ENCODE measurements around the gene LRRC36.

Gene LRRC36

DNA sequence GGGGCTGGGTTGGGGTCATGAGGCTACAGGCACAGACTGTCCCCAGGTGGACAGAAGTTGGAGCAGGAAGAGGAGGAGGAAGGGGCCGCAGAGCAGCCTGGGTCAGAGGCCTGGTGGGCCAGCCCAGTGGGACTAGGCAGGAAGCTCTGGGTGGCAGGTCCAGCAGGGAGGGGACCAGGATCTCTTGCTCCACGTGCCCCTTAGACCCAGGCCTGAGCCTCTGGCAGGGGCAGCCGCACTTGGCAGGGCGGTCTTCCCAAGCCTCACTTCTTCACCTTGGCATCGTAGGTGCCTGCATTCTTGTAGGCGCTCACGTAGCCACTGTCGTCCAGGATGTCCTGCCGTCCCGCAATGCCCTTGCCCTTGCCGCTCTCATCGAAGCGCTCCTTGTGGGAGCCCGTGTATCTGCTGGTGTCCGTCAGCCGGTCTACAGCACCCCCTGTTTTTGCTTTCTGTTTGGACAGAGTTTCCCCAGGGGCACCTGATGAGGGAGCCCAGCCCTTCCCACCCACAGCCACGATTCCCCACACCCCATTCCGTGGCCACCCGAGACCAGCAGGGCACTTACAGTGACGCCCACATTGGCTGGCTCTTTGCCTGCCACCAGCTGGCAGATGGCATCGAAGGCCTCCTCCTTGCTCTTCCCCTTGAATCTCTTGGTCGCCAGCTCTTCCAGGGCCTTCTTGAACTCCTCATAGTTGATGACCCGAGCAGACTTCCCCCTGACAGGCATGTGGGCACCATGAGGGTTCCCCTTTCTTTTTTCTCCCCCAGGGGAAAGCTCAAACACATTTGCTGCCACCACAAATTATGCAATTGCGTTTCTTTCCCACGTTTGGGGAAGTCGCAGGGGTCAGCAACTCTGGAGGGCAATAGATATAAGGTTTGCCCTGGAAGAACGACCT is 63.5 kb downstream of the LRRC36 start:
- H3K4me1 ChIP-seq (ENCODE audit: control insufficient read depth in 2 of 2, insufficient read depth in 2 of 2, low read length in 2 of 2): peaks cover 28 to 32% of the 10 kb centered on the region in 2 donors
- H3K9me3 ChIP-seq (ENCODE audit: control insufficient read depth in 2 of 2, low read length in 2 of 2): no peaks in the 10 kb centered on the region
- H3K27me3 ChIP-seq (ENCODE audit: control insufficient read depth in 2 of 2, insufficient read depth in 2 of 2, low read length in 2 of 2): no peaks in the 10 kb centered on the region
- H3K4me3 ChIP-seq (ENCODE audit: low read length in 2 of 2): no peak overlapping the region
- H3K36me3 ChIP-seq (ENCODE audit: control insufficient read depth in 2 of 2, insufficient read depth in 2 of 2, low read length in 2 of 2): no peaks in the 10 kb centered on the region
- H3K27ac ChIP-seq (ENCODE audit: low read depth in 2 of 2, low read length in 2 of 2): no peak overlapping the region
- H3K9ac ChIP-seq (ENCODE audit: low read depth in 1 of 2, low read length in 2 of 2): no peak overlapping the region

- H3K4me1 ChIP-seq (ENCODE audit: control insufficient read depth in 2 of 2, insufficient read depth in 2 of 2, low read length in 2 of 2): peaks cover 35 to 40% of the 10 kb centered on the region in 2 donors
- no peak overlapping the region for H3K27ac ChIP-seq (ENCODE audit: low read depth in 2 of 2, low read length in 2 of 2)
- no peaks in the 10 kb centered on the region for H3K9me3 ChIP-seq (ENCODE audit: control insufficient read depth in 2 of 2, low read length in 2 of 2)
- H3K36me3 ChIP-seq (ENCODE audit: control insufficient read depth in 2 of 2, insufficient read depth in 2 of 2, low read length in 2 of 2): no peaks in the 10 kb centered on the region
- H3K27me3 ChIP-seq (ENCODE audit: control insufficient read depth in 2 of 2, insufficient read depth in 2 of 2, low read length in 2 of 2): no peaks in the 10 kb centered on the region
- H3K4me3 ChIP-seq (ENCODE audit: low read length in 2 of 2): no peak overlapping the region
- no peak overlapping the region for H3K9ac ChIP-seq (ENCODE audit: low read depth in 1 of 2, low read length in 2 of 2)
These were observed 64.3 kb downstream of the LRRC36 start for GRCh38 chr16:67390816-67391423.

GRCh38 chr16:67391424-67392300 is 65.0 kb downstream of the LRRC36 start:
- H3K27ac ChIP-seq (ENCODE audit: low read depth in 2 of 2, low read length in 2 of 2): peak overlapping the region in 1 of 2 donors; percentile 16
- peaks cover 43 to 45% of the 10 kb centered on the region in 2 donors for H3K4me1 ChIP-seq (ENCODE audit: control insufficient read depth in 2 of 2, insufficient read depth in 2 of 2, low read length in 2 of 2)
- H3K36me3 ChIP-seq (ENCODE audit: control insufficient read depth in 2 of 2, insufficient read depth in 2 of 2, low read length in 2 of 2): no peaks in the 10 kb centered on the region

GRCh38 chr16:67392301-67393059 is 65.9 kb downstream of the LRRC36 start:
- Histone ChIP-seq H3K9ac (ENCODE audit: low read depth in 1 of 2, low read length in 2 of 2) (peak overlapping the region; percentile 61 to 65), H3K4me1 (ENCODE audit: control insufficient read depth in 2 of 2, insufficient read depth in 2 of 2, low read length in 2 of 2) (peaks cover 48 to 49% of the 10 kb centered on the region in 2 donors), H3K27me3 (ENCODE audit: control insufficient read depth in 2 of 2, insufficient read depth in 2 of 2, low read length in 2 of 2) (no peaks in the 10 kb centered on the region), H3K36me3 (ENCODE audit: control insufficient read depth in 2 of 2, insufficient read depth in 2 of 2, low read length in 2 of 2) (no peaks in the 10 kb centered on the region), H3K9me3 (ENCODE audit: control insufficient read depth in 2 of 2, low read length in 2 of 2) (no peaks in the 10 kb centered on the region), H3K4me3 (ENCODE audit: low read length in 2 of 2) (peak overlapping the region; percentile 65), H3K27ac (ENCODE audit: low read depth in 2 of 2, low read length in 2 of 2) (peak overlapping the region; percentile 59 to 63)

More at GRCh38 chr16:67391424-67392300, 65.0 kb downstream of the LRRC36 start:
- H3K4me3 ChIP-seq (ENCODE audit: low read length in 2 of 2): peak overlapping the region in 1 of 2 donors; percentile 13
- H3K27me3 ChIP-seq (ENCODE audit: control insufficient read depth in 2 of 2, insufficient read depth in 2 of 2, low read length in 2 of 2): no peaks in the 10 kb centered on the region
- no peak overlapping the region for H3K9ac ChIP-seq (ENCODE audit: low read depth in 1 of 2, low read length in 2 of 2)
- H3K9me3 ChIP-seq (ENCODE audit: control insufficient read depth in 2 of 2, low read length in 2 of 2): no peaks in the 10 kb centered on the region

DNA sequence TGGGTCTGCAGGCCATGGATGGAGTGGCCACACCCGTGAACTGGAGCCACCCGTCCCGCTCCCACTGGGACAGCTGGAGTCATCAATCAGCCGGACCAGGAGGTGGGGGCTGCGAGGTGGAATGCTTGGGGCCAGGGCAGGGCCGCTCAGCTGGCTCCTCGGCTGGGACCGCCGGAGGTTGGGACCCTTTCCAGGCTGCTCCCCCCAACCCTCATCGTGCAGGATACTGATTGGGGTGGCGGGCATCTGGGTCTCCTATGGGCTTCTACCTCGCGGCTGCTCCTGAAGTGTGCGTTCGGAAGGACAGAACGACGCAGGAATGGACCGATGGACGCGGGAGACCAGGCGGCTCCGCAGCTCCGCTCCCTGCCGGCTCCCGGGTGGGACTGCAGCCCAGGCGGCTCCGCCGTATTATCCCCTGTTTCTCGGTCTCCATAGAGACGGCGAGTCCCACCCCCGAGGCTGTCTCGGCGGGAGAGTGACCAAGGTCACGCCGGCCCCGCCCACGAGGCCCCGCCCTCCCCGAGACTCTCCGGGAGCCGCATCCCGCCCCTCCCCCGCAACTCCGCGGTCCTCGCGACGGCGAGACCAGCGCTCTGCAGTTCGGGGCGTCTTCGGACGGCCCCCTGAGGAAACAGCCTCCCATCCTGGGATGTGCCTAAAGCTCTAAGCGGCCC is 66.6 kb downstream of the LRRC36 start, which contains the start of gene TPPP3:
TPPP3 (minus strand) TSS at position 388 of the 677 bp plus-strand sequence. CDS start 2,387 bp downstream, outside the sequence.
- H3K27me3 ChIP-seq (ENCODE audit: control insufficient read depth in 2 of 2, insufficient read depth in 2 of 2, low read length in 2 of 2): no peaks in the 10 kb centered on the region
- H3K4me1 ChIP-seq (ENCODE audit: control insufficient read depth in 2 of 2, insufficient read depth in 2 of 2, low read length in 2 of 2): peaks cover 48 to 49% of the 10 kb centered on the region in 2 donors
- no peaks in the 10 kb centered on the region for H3K9me3 ChIP-seq (ENCODE audit: control insufficient read depth in 2 of 2, low read length in 2 of 2)
- H3K36me3 ChIP-seq (ENCODE audit: control insufficient read depth in 2 of 2, insufficient read depth in 2 of 2, low read length in 2 of 2): no peaks in the 10 kb centered on the region
- H3K4me3 ChIP-seq (ENCODE audit: low read length in 2 of 2): peak within 1 kb of the TSS; percentile 65
- H3K27ac ChIP-seq (ENCODE audit: low read depth in 2 of 2, low read length in 2 of 2): peak within 1 kb of the TSS; percentile 66 to 72
- peak within 1 kb of the TSS; percentile 64 to 65 for H3K9ac ChIP-seq (ENCODE audit: low read depth in 1 of 2, low read length in 2 of 2)

GRCh38 chr16:67393788-67394154 is 67.2 kb downstream of the LRRC36 start:
- Histone ChIP-seq H3K9ac (ENCODE audit: low read depth in 1 of 2, low read length in 2 of 2) (peak overlapping the region; percentile 49 to 64), H3K36me3 (ENCODE audit: control insufficient read depth in 2 of 2, insufficient read depth in 2 of 2, low read length in 2 of 2) (no peaks in the 10 kb centered on the region), H3K27me3 (ENCODE audit: control insufficient read depth in 2 of 2, insufficient read depth in 2 of 2, low read length in 2 of 2) (no peaks in the 10 kb centered on the region), H3K9me3 (ENCODE audit: control insufficient read depth in 2 of 2, low read length in 2 of 2) (no peaks in the 10 kb centered on the region), H3K27ac (ENCODE audit: low read depth in 2 of 2, low read length in 2 of 2) (peak overlapping the region; percentile 66 to 72), H3K4me1 (ENCODE audit: control insufficient read depth in 2 of 2, insufficient read depth in 2 of 2, low read length in 2 of 2) (peaks cover 48 to 49% of the 10 kb centered on the region in 2 donors), H3K4me3 (ENCODE audit: low read length in 2 of 2) (peak overlapping the region; percentile 57 to 65)

GRCh38 chr16:67394155-67395104 is 67.8 kb downstream of the LRRC36 start:
- Histone ChIP-seq H3K27me3 (ENCODE audit: control insufficient read depth in 2 of 2, insufficient read depth in 2 of 2, low read length in 2 of 2) (no peaks in the 10 kb centered on the region), H3K36me3 (ENCODE audit: control insufficient read depth in 2 of 2, insufficient read depth in 2 of 2, low read length in 2 of 2) (no peaks in the 10 kb centered on the region), H3K9me3 (ENCODE audit: control insufficient read depth in 2 of 2, low read length in 2 of 2) (no peaks in the 10 kb centered on the region), H3K27ac (ENCODE audit: low read depth in 2 of 2, low read length in 2 of 2) (peak overlapping the region; percentile 66 to 72), H3K4me3 (ENCODE audit: low read length in 2 of 2) (no peak overlapping the region), H3K9ac (ENCODE audit: low read depth in 1 of 2, low read length in 2 of 2) (no peak overlapping the region), H3K4me1 (ENCODE audit: control insufficient read depth in 2 of 2, insufficient read depth in 2 of 2, low read length in 2 of 2) (peaks cover 49 to 51% of the 10 kb centered on the region in 2 donors)

GRCh38 chr16:67395105-67395457 is 68.5 kb downstream of the LRRC36 start:
- no peaks in the 10 kb centered on the region for H3K27me3 ChIP-seq (ENCODE audit: control insufficient read depth in 2 of 2, insufficient read depth in 2 of 2, low read length in 2 of 2)
- H3K4me3 ChIP-seq (ENCODE audit: low read length in 2 of 2): no peak overlapping the region
- H3K4me1 ChIP-seq (ENCODE audit: control insufficient read depth in 2 of 2, insufficient read depth in 2 of 2, low read length in 2 of 2): peaks cover 49 to 51% of the 10 kb centered on the region in 2 donors
- no peaks in the 10 kb centered on the region for H3K36me3 ChIP-seq (ENCODE audit: control insufficient read depth in 2 of 2, insufficient read depth in 2 of 2, low read length in 2 of 2)
- no peaks in the 10 kb centered on the region for H3K9me3 ChIP-seq (ENCODE audit: control insufficient read depth in 2 of 2, low read length in 2 of 2)
- H3K9ac ChIP-seq (ENCODE audit: low read depth in 1 of 2, low read length in 2 of 2): no peak overlapping the region
- H3K27ac ChIP-seq (ENCODE audit: low read depth in 2 of 2, low read length in 2 of 2): peak overlapping the region; percentile 79
